Measurements from ENCODE around the gene LRIG1. TPM values are rescaled to one million over a fixed set of nuclear protein-coding genes. Genes with fewer than 3 reads are reported as not detected.
A peak's percentile ranks its signal among the peaks of the same experiment; 100 is the strongest.

LRIG1 gene
- total and polyA plus RNA-seq, 7 donors = 9.8 to 119 (median 41.1) TPM

- Histone ChIP-seq H3K36me3 (ENCODE audit: insufficient read depth in 1 of 2, low read depth in 1 of 2) (peaks cover 8 to 72% of the 10 kb centered on the region in 2 donors), H3K27ac (no peak overlapping the region), H3K4me1 (peaks cover 15% of the 10 kb centered on the region), H3K4me3 (no peak overlapping the region), H3K27me3 (ENCODE audit: insufficient read depth in 3 of 3, low read length in 2 of 3) (no peaks in the 10 kb centered on the region), H3K9me3 (no peaks in the 10 kb centered on the region)
- ATAC-seq (no peak), DNase-seq (peak in 1 of 2 donors; percentile 56)
- TF ChIP-seq CTCF (IDR thresholded peaks at IDR 0.05) = peak; percentile 38
- 50 to 72% (median 59%) methylated on average over 5 of the region's 5 CpGs for WGBS, 3 donors
- intact Hi-C loops (cut with DNase I) = no loop called here
Observed at GRCh38 chr3:66378256-66378655, 122.6 kb downstream of the LRIG1 start.

- Histone ChIP-seq H3K4me1 (peaks cover 15% of the 10 kb centered on the region), H3K27me3 (ENCODE audit: insufficient read depth in 3 of 3, low read length in 2 of 3) (no peaks in the 10 kb centered on the region), H3K9me3 (no peaks in the 10 kb centered on the region), H3K4me3 (no peak overlapping the region), H3K36me3 (ENCODE audit: insufficient read depth in 1 of 2, low read depth in 1 of 2) (peaks cover 8 to 68% of the 10 kb centered on the region in 2 donors), H3K27ac (no peak overlapping the region)
- DNase-seq (no peak), ATAC-seq (no peak)
- TF ChIP-seq CTCF (IDR thresholded peaks at IDR 0.05) = no peak
- intact Hi-C loops (cut with DNase I) = no loop called here
- WGBS, 3 donors = 80 to 87% (median 83%) methylated on average over 5 of the region's 5 CpGs
Observed at GRCh38 chr3:66377800-66378199, 123.0 kb downstream of the LRIG1 start.

- WGBS, 3 donors = 38 to 76% (median 54%) methylated on average over 2 of the region's 2 CpGs
- Histone ChIP-seq H3K27me3 (ENCODE audit: insufficient read depth in 3 of 3, low read length in 2 of 3) (no peaks in the 10 kb centered on the region), H3K36me3 (ENCODE audit: insufficient read depth in 1 of 2, low read depth in 1 of 2) (peaks cover 5 to 55% of the 10 kb centered on the region in 2 donors), H3K9me3 (no peaks in the 10 kb centered on the region), H3K27ac (no peak overlapping the region), H3K4me3 (no peak overlapping the region), H3K4me1 (peaks cover 10% of the 10 kb centered on the region)
- TF ChIP-seq CTCF (IDR thresholded peaks at IDR 0.05) = no peak
- DNase-seq (no peak), ATAC-seq (peak; percentile 11 to 71 (median 62))
- intact Hi-C loops (cut with DNase I) = no loop called here
Observed at GRCh38 chr3:66376568-66376967, 124.3 kb downstream of the LRIG1 start.

- H3K9me3 ChIP-seq = no peaks in the 10 kb centered on the region
- peak; percentile 31 for TF ChIP-seq CTCF (IDR thresholded peaks at IDR 0.05)
- H3K36me3 ChIP-seq (ENCODE audit: insufficient read depth in 1 of 2, low read depth in 1 of 2) = peaks cover 0 to 24% of the 10 kb centered on the region in 2 donors
- H3K4me3 ChIP-seq = no peak overlapping the region
- H3K27me3 ChIP-seq (ENCODE audit: insufficient read depth in 3 of 3, low read length in 2 of 3) = no peaks in the 10 kb centered on the region
- DNase-seq = no peak
- H3K27ac ChIP-seq = no peak overlapping the region
- peak; percentile 62 to 77 (median 69) for ATAC-seq
- peaks cover 18% of the 10 kb centered on the region for H3K4me1 ChIP-seq
- WGBS, 3 donors = 64 to 73% (median 69%) methylated on average over 18 of the region's 18 CpGs
- intact Hi-C loops (cut with DNase I) = loop anchor here (2.0 to 5.0 kb wide), 4 partner anchors 46 to 116 kb away; no protein-coding TSS in a partner anchor
Observed at GRCh38 chr3:66372681-66373350, 128.0 kb downstream of the LRIG1 start.

All from psoas muscle (tissue), 8 donors.